Epidermal melanocyte (primary cell): ENCODE measurements around the gene ACTRT2.

ENCODE experiments used
- DNase-seq: peaks from one replicate; pipeline ENCODE4 v3.0.0; 2011; ENCODE audit warnings: low spot score; ENCODE audit not compliant: insufficient read length

ACTRT2 gene

GRCh38 chr1:3002349-3003038 lies 18.8 kb upstream of the ACTRT2 start:
- no peak for DNase-seq

- no peak for DNase-seq
Measured at GRCh38 chr1:3003039-3003940, 18.0 kb upstream of the ACTRT2 start.

- no peak for DNase-seq
Measured at GRCh38 chr1:3003941-3004270, 17.4 kb upstream of the ACTRT2 start.

GRCh38 chr1:3004285-3005205 lies 16.7 kb upstream of the ACTRT2 start:
- DNase-seq = no peak

GRCh38 chr1:3005771-3006170 lies 15.5 kb upstream of the ACTRT2 start:
- DNase-seq = no peak

GRCh38 chr1:3007298-3008147 lies 13.7 kb upstream of the ACTRT2 start:
- DNase-seq = no peak

- no peak for DNase-seq
Measured at GRCh38 chr1:3009021-3009420, 12.2 kb upstream of the ACTRT2 start.

- no peak for DNase-seq
Measured at GRCh38 chr1:3009556-3009955, 11.7 kb upstream of the ACTRT2 start.

- no peak for DNase-seq
Measured at GRCh38 chr1:3011127-3011526, 10.1 kb upstream of the ACTRT2 start.

- DNase-seq = no peak
Measured at GRCh38 chr1:3011631-3012455, 9.4 kb upstream of the ACTRT2 start.

GRCh38 chr1:3012456-3013291 lies 8.6 kb upstream of the ACTRT2 start:
- DNase-seq = no peak

- no peak for DNase-seq
Measured at GRCh38 chr1:3013371-3014049, 7.8 kb upstream of the ACTRT2 start.

GRCh38 chr1:3014050-3014440 lies 7.2 kb upstream of the ACTRT2 start:
- DNase-seq = no peak

GRCh38 chr1:3014443-3015268 lies 6.6 kb upstream of the ACTRT2 start:
- DNase-seq = no peak

- no peak for DNase-seq
Measured at GRCh38 chr1:3015269-3015635, 6.0 kb upstream of the ACTRT2 start.

- DNase-seq = no peak
Measured at GRCh38 chr1:3015744-3016143, 5.5 kb upstream of the ACTRT2 start.

GRCh38 chr1:3016641-3017439 lies 4.4 kb upstream of the ACTRT2 start:
- DNase-seq = no peak
